Panc1 (cell line): ENCODE measurements around the gene RLN1. TPM values are rescaled to one million over a fixed set of nuclear protein-coding genes. Genes with fewer than 3 reads are reported as not detected.
"Not testable (repeated sequence)": the region's sequence is repeated elsewhere in the genome, so short reads cannot be mapped to it uniquely, and the experiment has no call there.

Source experiments
- ATAC-seq: fragments of 200-7000 bp; cut with Tn5 transposase; 2 replicates; pipeline ENCODE4 v1.9.1; 2020; ENCODE audit warnings: mild to moderate bottlenecking, moderate library complexity
- Bru-seq: library from RNA; stranded (reverse); fragments of 400-500 nt; gene quantifications from one replicate; lab custom pipeline; 2021; lab: Mats Ljungman, UMichigan
- BruChase-seq, 2 experiments: library from RNA; stranded (reverse); fragments of 400-500 nt; gene quantifications; one replicate each; lab custom pipeline; 2021; lab: Mats Ljungman, UMichigan
- BruUV-seq: library from RNA; stranded (reverse); fragments of 400-500 nt; replicated peaks from 2 replicates; lab custom pipeline; 2021; lab: Mats Ljungman, UMichigan
- CTCF ChIA-PET: fragments of 300-600 bp; sonication (Branson Sonifier 250); formaldehyde crosslinking; loops from one replicate; lab custom pipeline; 2022; ENCODE audit warnings: antibody characterized with exemption; lab: Charles Lee
- POLR2A ChIA-PET: fragments of 300-600 bp; sonication (Branson Sonifier 250); formaldehyde crosslinking; loops from one replicate; lab custom pipeline; 2022; ENCODE audit warnings: antibody characterized with exemption; lab: Charles Lee
- DNase-seq: peaks from one replicate; pipeline ENCODE4 v3.0.0-alpha.2; 2010; ENCODE audit warnings: low read depth, low spot score
- H3K27ac ChIP-seq: 2 replicates; pipeline ENCODE4 v1.5.1; 2011; ENCODE audit warnings: mild to moderate bottlenecking, low read length, inconsistent platforms
- H3K27me3 ChIP-seq: fragments of 200-500 bp; sonication (Bioruptor generic); 2 replicates; pipeline ENCODE4 v1.6.0; 2014; ENCODE audit warnings: low read length, inconsistent platforms; ENCODE audit not compliant: control insufficient read depth, insufficient read depth
- H3K36me3 ChIP-seq: fragments of 200-500 bp; sonication (Bioruptor generic); 2 replicates; pipeline ENCODE4 v1.5.1; 2014; ENCODE audit warnings: inconsistent platforms, mild to moderate bottlenecking, low read length, moderate library complexity; ENCODE audit not compliant: control insufficient read depth, insufficient read depth
- H3K4me1 ChIP-seq: 2 replicates; pipeline ENCODE4 v1.5.1; 2011; ENCODE audit warnings: inconsistent platforms, mild to moderate bottlenecking, low read length, moderate library complexity; ENCODE audit not compliant: control insufficient read depth, insufficient read depth
- H3K4me3 ChIP-seq, 2 experiments: 2 replicates each; pipeline ENCODE4 v1.5.1; 2011 to 2012; ENCODE audit warnings: low read depth in 2 of 2, low read length in 2 of 2, mild to moderate bottlenecking in 2 of 2, inconsistent platforms in 1 of 2, moderate library complexity in 1 of 2
- H3K9me3 ChIP-seq: fragments of 200-500 bp; sonication (Bioruptor generic); 2 replicates; pipeline ENCODE4 v1.5.1; 2014; ENCODE audit warnings: low read depth, mild to moderate bottlenecking, inconsistent platforms, low read length, moderate library complexity; ENCODE audit not compliant: control insufficient read depth, insufficient read depth
- CTCF ChIP-seq: fragments of 450-650 bp; IDR thresholded peaks from 2 replicates; pipeline ENCODE4 v1.5.1; 2017; ENCODE audit warnings: mild to moderate bottlenecking
- POLR2AphosphoS5 ChIP-seq: IDR thresholded peaks from 2 replicates; pipeline ENCODE4 v1.6.1; 2012; ENCODE audit warnings: mild to moderate bottlenecking, low read depth, low read length, moderate library complexity
- REST ChIP-seq, 2 experiments: IDR thresholded peaks; 2 replicates each; pipeline ENCODE4 v1.6.1; 2011 to 2012; ENCODE audit warnings: low read depth in 2 of 2, control low read depth in 1 of 2, low read length in 1 of 2, mild to moderate bottlenecking in 1 of 2, moderate library complexity in 1 of 2; ENCODE audit not compliant: insufficient read depth in 1 of 2
- SIN3A ChIP-seq: IDR thresholded peaks from 2 replicates; pipeline ENCODE4 v1.6.1; 2012; ENCODE audit warnings: low read depth, mild to moderate bottlenecking, low read length, moderate library complexity, borderline replicate concordance; ENCODE audit not compliant: insufficient read depth
- TCF7L2 ChIP-seq: IDR thresholded peaks from 2 replicates; pipeline ENCODE4 v1.6.1; 2011; ENCODE audit warnings: mild to moderate bottlenecking, low read depth, low read length, inconsistent platforms
- in situ Hi-C: cut with HindIII; loops from 2 replicates; pipeline ENCODE4 v1.10.0; 2016; ENCODE audit warnings: low sequenced_read_pairs, low pct_unique_long_range_greater_than_20kb
- intact Hi-C: fragments of 100-400 bp; cut with micrococcal nuclease; formaldehyde crosslinking; loops from one replicate; pipeline ENCODE4 v1.10.0; 2022; ENCODE audit not compliant: unreplicated experiment
- long read RNA-seq: library from polyadenylated mRNA; unstranded; transcript quantifications from one replicate; pipeline ENCODE4 v2.0.0, GENCODE V29; 2021; ENCODE audit not compliant: unreplicated experiment
- polyA plus RNA-seq: library from polyadenylated mRNA; unstranded; fragments of >200 nt; gene quantifications from one replicate; pipeline ENCODE4 v1.2.1, GENCODE V29; 2012; ENCODE audit warnings: missing spikeins; ENCODE audit not compliant: insufficient read length
- total RNA-seq: library from RNA; stranded (reverse); gene quantifications from one replicate; pipeline ENCODE4 v1.2.1, GENCODE V29; 2021; ENCODE audit not compliant: unreplicated experiment

Gene RLN1
- not detected for total RNA-seq
- polyA plus RNA-seq, result not detected
- Bru-seq, nascent RNA, result not detected
- percentile 12 among the genes with signal in this experiment for BruChase-seq, experiment 1, labeled RNA remaining after a 2-hour chase
- percentile 1 among the genes with signal in this experiment for BruChase-seq, experiment 2, labeled RNA remaining after a 6-hour chase
- long read RNA-seq, result 0 reads

- intact Hi-C loops, H3K9me3 ChIP-seq, H3K4me1 ChIP-seq, POLR2A ChIA-PET, DNase-seq, BruUV-seq, H3K27ac ChIP-seq, H3K36me3 ChIP-seq, H3K27me3 ChIP-seq, CTCF ChIA-PET, in situ Hi-C loops: not testable (repeated sequence)
- H3K4me3 ChIP-seq, result peak within 1 kb of the TSS in 1 of 2 experiments; percentile 8; a peak in 1 of 4 replicates
- peak; percentile 99 for ATAC-seq
Measured at GRCh38 chr9:5338992-5339981, at the start of gene RLN1. RLN1 (minus strand) TSS chr9:5339876; CDS start chr9:5339746, 130 bp downstream.

GRCh38 chr9:5389109-5389732 is 49.5 kb upstream of the RLN1 start:
- intact Hi-C loops, result no loop called here
- ATAC-seq, result no peak

More at GRCh38 chr9:5389109-5389732, 49.5 kb upstream of the RLN1 start:
- Histone ChIP-seq H3K4me1 (no peaks in the 10 kb centered on the region), H3K36me3 (no peaks in the 10 kb centered on the region), H3K9me3 (no peaks in the 10 kb centered on the region), H3K27ac (no peak overlapping the region), H3K27me3 (no peaks in the 10 kb centered on the region), H3K4me3 (no peak overlapping the region)
- CTCF ChIA-PET, result no interaction called here
- in situ Hi-C loops, result no loop called here
- POLR2A ChIA-PET, result no interaction called here
- no peak for DNase-seq
- no TSS peak for BruUV-seq
- TF ChIP-seq POLR2AphosphoS5, result no peak
- TF ChIP-seq TCF7L2, result no peak
- no peak for TF ChIP-seq REST (IDR thresholded peaks at IDR 0.05; ENCODE audit: insufficient read depth in 1 of 2, low read depth in 2 of 2, low read length in 1 of 2)
- no peak for TF ChIP-seq CTCF
- no peak for TF ChIP-seq SIN3A
